Epithelial cell of esophagus (primary cell): Measurements from ENCODE around the gene RUNX1.

Source experiments
- DNase-seq: peaks from one replicate; pipeline ENCODE4 v3.0.0; 2010; ENCODE audit warnings: low read depth
- H3K4me3 ChIP-seq: 2 replicates; pipeline ENCODE4 v1.5.1; 2011; ENCODE audit warnings: mild to moderate bottlenecking, low read length, control low read depth
- TF ChIP-seq, protein P1 (sequence below): IDR thresholded peaks from 2 replicates; pipeline ENCODE4 v1.5.1; 2011; ENCODE audit warnings: low read depth, mild to moderate bottlenecking, low read length, control low read depth, inconsistent platforms; ENCODE audit not compliant: insufficient read depth; ENCODE audit errors: missing control alignments

Gene RUNX1

DNA sequence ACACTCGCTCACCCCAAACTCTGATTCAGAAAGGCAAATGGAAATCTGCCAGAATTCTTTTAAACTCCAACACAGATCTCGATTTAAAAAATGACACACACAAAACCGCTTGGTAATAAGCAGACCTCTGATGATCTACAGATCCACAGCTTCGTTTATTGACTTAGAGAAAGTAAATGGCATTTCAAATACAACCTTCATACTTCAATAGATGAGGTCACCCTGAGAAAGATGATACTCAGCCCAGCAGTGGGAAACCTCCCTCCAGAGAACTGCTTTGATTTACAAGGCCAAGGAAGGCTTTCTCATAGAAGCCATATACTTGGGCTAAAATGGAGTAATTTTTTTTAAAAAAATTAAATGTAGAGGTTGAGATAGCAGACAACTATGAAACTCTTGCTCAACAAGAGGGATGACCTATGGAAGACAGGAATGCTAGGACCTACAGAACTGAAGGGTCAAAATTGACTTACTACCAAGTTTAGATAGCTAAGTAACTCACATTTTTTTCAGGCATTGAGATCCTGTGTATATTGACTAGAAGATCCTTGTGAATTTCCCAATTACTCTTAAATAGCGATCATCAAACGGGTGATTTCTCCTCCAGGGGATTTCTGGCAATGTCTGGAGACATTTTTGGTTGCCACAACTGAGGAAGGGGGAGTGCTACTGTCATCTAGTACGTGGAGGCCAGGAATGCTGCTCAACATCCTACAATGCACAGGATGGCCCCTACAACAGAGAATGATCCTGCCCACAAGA lies 236.4 kb downstream of the RUNX1 start:
- TF ChIP-seq, protein P1, sequence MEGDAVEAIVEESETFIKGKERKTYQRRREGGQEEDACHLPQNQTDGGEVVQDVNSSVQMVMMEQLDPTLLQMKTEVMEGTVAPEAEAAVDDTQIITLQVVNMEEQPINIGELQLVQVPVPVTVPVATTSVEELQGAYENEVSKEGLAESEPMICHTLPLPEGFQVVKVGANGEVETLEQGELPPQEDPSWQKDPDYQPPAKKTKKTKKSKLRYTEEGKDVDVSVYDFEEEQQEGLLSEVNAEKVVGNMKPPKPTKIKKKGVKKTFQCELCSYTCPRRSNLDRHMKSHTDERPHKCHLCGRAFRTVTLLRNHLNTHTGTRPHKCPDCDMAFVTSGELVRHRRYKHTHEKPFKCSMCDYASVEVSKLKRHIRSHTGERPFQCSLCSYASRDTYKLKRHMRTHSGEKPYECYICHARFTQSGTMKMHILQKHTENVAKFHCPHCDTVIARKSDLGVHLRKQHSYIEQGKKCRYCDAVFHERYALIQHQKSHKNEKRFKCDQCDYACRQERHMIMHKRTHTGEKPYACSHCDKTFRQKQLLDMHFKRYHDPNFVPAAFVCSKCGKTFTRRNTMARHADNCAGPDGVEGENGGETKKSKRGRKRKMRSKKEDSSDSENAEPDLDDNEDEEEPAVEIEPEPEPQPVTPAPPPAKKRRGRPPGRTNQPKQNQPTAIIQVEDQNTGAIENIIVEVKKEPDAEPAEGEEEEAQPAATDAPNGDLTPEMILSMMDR, result no peak
- no peak overlapping the region for H3K4me3 ChIP-seq
- DNase-seq, result peak; percentile 82

DNA sequence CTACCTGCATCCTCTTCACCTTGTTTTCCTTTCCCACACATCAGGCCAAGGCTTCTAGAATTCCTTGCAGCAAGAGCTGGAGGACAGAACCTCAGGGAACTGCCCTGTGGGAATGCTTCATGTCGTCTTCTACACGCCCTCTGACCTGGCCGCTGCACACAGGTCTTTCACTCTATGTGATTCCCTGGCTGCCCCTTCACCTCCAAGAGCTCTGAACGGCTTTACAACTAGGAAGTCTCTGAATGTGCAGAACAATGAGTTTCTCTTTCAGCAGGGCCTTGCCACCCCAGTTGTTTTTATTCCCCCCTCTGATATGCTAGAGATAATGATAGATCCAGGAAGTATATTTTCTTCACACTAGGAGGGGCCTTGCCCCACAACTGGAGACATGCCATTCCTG lies 237.7 kb downstream of the RUNX1 start:
- DNase-seq, result no peak
- TF ChIP-seq, protein P1, result no peak
- no peak overlapping the region for H3K4me3 ChIP-seq

DNA sequence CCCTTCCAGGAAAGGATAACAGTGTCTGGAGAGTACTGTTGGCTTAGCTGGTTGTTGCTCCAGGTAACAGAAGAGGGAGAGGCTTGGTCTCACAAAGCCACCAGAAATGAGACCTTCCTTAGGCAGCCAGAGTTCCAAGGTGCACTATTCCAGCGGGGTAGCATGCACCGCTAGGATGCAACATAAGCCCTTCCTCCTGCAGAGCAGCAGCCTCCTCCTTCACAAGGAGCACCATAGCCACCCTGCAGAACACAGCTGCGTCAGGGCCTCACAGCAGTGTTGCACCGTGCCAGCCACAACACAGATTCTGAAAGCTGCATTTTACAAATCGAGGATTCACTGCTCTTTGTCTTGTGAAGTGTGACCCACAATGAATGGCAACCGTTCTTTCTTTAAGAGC lies 238.3 kb downstream of the RUNX1 start:
- no peak overlapping the region for H3K4me3 ChIP-seq
- DNase-seq, result no peak
- TF ChIP-seq, protein P1, result no peak

DNA sequence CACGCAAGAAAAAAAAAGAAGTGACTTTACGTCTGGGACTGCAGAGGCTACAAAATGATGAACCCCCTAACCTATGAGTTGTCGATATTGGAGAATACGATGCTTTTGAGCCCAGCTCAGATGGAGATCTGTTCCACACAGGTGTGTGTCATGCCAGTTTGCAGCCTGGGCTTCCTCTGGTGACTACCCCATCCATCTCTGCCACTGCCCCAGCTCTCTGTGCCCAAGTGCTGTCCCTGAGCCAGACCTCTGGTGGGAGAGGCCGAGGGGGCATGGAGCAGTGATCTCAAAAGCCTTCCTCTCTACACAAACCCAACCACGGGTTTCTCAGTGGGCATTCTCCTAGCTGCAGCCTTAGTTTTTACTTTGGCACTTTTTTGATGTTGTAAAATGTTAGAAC lies 239.3 kb downstream of the RUNX1 start:
- H3K4me3 ChIP-seq, result no peak overlapping the region
- DNase-seq, result no peak
- TF ChIP-seq, protein P1, result no peak

DNA sequence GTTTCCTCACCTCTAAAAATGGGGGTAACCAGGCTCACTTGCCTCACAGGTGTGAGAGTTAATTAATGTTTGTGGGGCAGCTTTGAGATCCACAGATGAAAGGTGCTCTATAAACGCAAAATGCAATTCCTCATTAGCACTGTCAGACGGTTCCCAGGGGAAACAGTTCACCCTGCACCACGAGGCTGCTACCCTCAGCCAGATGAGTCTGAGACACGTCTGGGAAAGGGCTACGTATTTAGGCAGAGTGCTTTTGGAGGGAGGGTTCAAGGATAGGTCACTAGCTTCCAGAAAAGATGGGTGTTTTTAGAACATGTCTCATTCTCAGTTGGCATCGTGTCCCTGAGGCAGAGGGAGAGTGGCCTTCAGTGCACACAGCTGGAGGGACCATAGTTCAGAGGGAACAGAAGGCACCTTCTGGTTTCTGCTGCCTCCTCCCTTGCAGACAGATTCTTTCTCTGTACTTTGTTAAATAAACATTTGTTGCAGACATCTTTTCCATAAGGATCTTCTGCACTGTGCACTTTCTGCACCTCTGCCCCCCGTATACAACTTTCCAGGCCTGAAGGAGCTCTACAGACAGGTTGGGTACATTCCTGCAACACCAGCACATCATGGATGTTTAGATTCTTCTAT lies 240.4 kb downstream of the RUNX1 start:
- TF ChIP-seq, protein P1, result no peak
- peak; percentile 60 for DNase-seq

DNA sequence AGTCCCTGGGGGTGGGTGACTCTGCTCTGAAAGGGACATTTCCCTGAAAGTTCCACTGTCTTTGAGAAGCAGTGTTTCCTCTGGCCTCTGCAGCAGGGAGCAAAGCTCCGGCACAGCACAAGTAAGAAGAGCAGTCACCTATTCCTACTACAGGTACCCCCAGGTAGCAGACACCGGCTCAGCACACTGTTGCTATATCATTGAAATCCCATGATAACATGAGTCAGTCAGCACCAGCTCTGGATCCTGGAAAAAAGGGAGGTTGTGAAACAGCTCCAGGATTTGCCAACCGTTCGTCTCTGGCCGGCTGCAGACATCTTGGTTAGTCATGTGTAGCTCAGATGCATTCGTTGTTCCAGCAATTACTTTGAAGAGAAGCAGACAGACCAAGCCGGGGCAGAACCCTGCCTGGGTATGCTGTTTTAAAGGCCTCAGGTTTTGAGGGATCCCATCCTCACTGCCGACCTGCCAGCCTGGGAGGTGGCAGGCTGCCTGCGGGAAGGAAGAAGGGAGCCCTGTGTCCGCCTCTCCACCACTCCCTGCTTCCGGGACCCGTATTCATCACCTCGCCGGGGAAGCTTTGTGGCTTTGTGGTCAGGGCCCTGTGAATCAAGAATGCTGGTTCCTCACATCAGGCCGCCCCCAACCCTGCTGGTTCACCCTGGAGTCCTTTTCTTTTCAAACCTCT lies 241.1 kb downstream of the RUNX1 start:
- peak; percentile 98 for DNase-seq
- TF ChIP-seq, protein P1, result no peak
- no peak overlapping the region for H3K4me3 ChIP-seq

More for the DNA sequence above, 240.4 kb downstream of the RUNX1 start:
- no peak overlapping the region for H3K4me3 ChIP-seq
